Esophagus muscularis mucosa (tissue), 4 donors: ENCODE data around the gene CPXM1. TPM values are rescaled to one million over a fixed set of nuclear protein-coding genes. Genes with fewer than 3 reads are reported as not detected.

Experiments
- DNase-seq: peaks from one replicate; pipeline ENCODE4 v3.0.0-alpha.2; 2017; ENCODE audit errors: extremely low spot score
- H3K27ac ChIP-seq, 4 donors: fragments of 200-600 bp; sonication (generic); replicated peaks in 1 of 4; 1 replicate in 3 of 4; 2 replicates in 1 of 4; pipeline ENCODE4 v1.5.1; 2016 to 2019; ENCODE audit warnings: mild to moderate bottlenecking in 1 of 4
- H3K27me3 ChIP-seq, 4 donors: fragments of 200-600 bp; sonication (generic); one replicate each; pipeline versions ENCODE4 v1.5.1 to v1.6.0; 2016 to 2019
- H3K36me3 ChIP-seq, 4 donors: fragments of 200-600 bp; sonication (generic); one replicate each; pipeline ENCODE4 v1.5.1; 2016 to 2019
- H3K4me1 ChIP-seq, 4 donors: fragments of 200-600 bp; sonication (generic); one replicate each; pipeline ENCODE4 v1.5.1; 2016 to 2019
- H3K4me3 ChIP-seq, 4 donors: fragments of 200-600 bp; sonication (generic); 1 replicate in 2 of 4; 2 replicates in 2 of 4; pipeline ENCODE4 v1.5.1; 2016 to 2019; ENCODE audit warnings: mild to moderate bottlenecking in 4 of 4, moderate library complexity in 1 of 4
- H3K9me3 ChIP-seq, 4 donors: fragments of 200-600 bp; sonication (generic); 1 replicate in 3 of 4; 2 replicates in 1 of 4; pipeline ENCODE4 v1.5.1; 2016 to 2019
- CTCF ChIP-seq, 3 experiments: fragments of 200-600 bp in 2 of 3; fragments of 450-650 bp in 1 of 3; sonication (generic) in 2 of 3; IDR thresholded peaks; one replicate each; pipeline ENCODE4 v1.5.1; 2017 to 2019; ENCODE audit warnings: antibody characterized with exemption in 3 of 3, mild to moderate bottlenecking in 2 of 3, moderate library complexity in 1 of 3
- EP300 ChIP-seq: sonication (generic); formaldehyde crosslinking; IDR thresholded peaks from one replicate; pipeline ENCODE4 v1.6.1; 2017; ENCODE audit warnings: antibody characterized with exemption
- POLR2A ChIP-seq: fragments of 450-650 bp; IDR thresholded peaks from one replicate; pipeline ENCODE4 v1.6.1; 2017; ENCODE audit warnings: antibody characterized with exemption, moderate library complexity, mild to moderate bottlenecking, low read depth
- POLR2AphosphoS5 ChIP-seq, 2 donors: sonication (generic); formaldehyde crosslinking; IDR thresholded peaks; one replicate each; pipeline ENCODE4 v1.6.1; 2017; ENCODE audit warnings: antibody characterized with exemption in 2 of 2
- WGBS: methylation state at CpG from one replicate; pipeline ENCODE4 v1.1.5; 2018; 5-methylcytosine and 5-hydroxymethylcytosine counted together
- intact Hi-C: fragments of 100-400 bp; cut with DNase I; formaldehyde crosslinking; loops from one replicate; pipeline ENCODE4 v1.15.1; 2023
- total RNA-seq, 4 donors: library from RNA; depleted of rRNA; stranded (reverse); fragments of >200 nt; gene quantifications; one replicate each; pipeline versions ENCODE4 v1.1.0 to v1.2.1, GENCODE V29; 2016

CPXM1 gene
- total RNA-seq, 4 donors from 2014 or later = 0.17 to 1.3 (median 0.45) TPM; not detected in 1

DNA sequence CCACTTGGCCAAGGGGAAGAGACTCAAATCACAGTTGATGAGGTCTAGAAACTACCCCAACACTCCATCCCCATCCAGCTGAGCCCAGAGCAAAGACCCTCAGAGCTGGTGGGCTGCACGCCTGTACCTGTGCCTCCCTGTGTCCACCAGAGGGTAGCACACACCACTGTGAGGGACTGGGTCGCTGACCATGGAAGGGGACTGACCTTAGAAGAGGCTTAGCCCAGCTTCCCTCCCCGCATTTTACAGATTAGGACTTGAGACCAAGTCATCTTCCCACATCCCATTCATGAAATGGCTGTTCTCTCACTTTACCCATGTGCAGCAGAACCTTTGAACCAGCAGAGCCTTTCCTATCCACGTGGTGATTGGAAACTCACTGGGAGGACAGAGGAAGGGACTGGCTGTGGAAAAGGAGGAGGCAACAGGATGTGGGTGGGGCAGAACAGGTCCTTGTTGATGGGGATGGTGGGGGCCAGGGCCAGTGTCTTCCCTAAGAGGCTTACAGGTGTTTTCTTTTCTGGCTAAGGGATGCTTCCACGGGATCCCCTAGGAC, 44.3 kb downstream of the CPXM1 start:
- peaks cover 0 to 97% (median 32%) of the 10 kb centered on the region in 4 donors for H3K27me3 ChIP-seq
- 54% methylated on average over 4 of the region's 5 CpGs for WGBS
- H3K36me3 ChIP-seq = peaks cover 0 to 10% (median 0%) of the 10 kb centered on the region in 4 donors
- DNase-seq = no peak
- H3K4me1 ChIP-seq = peaks cover 17 to 25% (median 24%) of the 10 kb centered on the region in 4 donors
- TF ChIP-seq CTCF (IDR thresholded peaks at IDR 0.05) (peak in 1 of 3 experiments; percentile 16), EP300 (no peak)
- no peak overlapping the region for H3K4me3 ChIP-seq
- H3K27ac ChIP-seq = no peak overlapping the region
- H3K9me3 ChIP-seq = no peaks in the 10 kb centered on the region
- intact Hi-C loops = loop anchor here (10.0 kb wide), 1 partner anchor 231 kb away; no protein-coding TSS in a partner anchor

- Histone ChIP-seq H3K27me3 (peaks cover 0 to 99% (median 32%) of the 10 kb centered on the region in 4 donors), H3K36me3 (peaks cover 0 to 10% (median 0%) of the 10 kb centered on the region in 4 donors), H3K9me3 (no peaks in the 10 kb centered on the region), H3K4me1 (peaks cover 20 to 31% (median 30%) of the 10 kb centered on the region in 4 donors), H3K27ac (no peak overlapping the region), H3K4me3 (no peak overlapping the region)
- intact Hi-C loops = loop anchor here (10.0 kb wide), 1 partner anchor 231 kb away; no protein-coding TSS in a partner anchor
- WGBS = 47% methylated on average over 13 of the region's 18 CpGs
- DNase-seq = no peak
- TF ChIP-seq POLR2A (no peak), CTCF (IDR thresholded peaks at IDR 0.05) (no peak), POLR2AphosphoS5 (IDR thresholded peaks at IDR 0.05) (no peak), EP300 (no peak)
These were observed 44.9 kb downstream of the CPXM1 start for GRCh38 chr20:2755451-2756055.

DNA sequence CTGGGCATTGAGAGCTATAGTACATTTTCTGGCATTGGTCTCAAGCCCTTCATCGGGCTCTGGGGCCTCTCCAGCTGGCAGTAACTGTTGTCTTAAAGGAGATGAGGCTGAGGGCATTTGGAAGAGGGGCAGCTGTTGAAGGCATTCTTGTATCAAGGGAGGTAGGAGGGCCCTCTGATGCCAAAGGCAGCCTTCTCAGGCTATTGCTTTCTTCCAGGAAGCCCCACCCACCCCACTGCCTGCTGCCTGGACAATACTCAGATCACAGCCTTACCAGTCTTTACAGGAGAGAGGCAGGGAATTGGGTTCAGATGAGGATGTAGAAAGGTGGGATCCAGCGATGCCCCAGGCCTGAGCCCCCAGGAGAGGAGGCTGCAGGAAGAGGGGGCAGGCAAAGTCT, 46.0 kb downstream of the CPXM1 start:
- WGBS = 78% methylated on average over 1 of the region's 2 CpGs

DNA sequence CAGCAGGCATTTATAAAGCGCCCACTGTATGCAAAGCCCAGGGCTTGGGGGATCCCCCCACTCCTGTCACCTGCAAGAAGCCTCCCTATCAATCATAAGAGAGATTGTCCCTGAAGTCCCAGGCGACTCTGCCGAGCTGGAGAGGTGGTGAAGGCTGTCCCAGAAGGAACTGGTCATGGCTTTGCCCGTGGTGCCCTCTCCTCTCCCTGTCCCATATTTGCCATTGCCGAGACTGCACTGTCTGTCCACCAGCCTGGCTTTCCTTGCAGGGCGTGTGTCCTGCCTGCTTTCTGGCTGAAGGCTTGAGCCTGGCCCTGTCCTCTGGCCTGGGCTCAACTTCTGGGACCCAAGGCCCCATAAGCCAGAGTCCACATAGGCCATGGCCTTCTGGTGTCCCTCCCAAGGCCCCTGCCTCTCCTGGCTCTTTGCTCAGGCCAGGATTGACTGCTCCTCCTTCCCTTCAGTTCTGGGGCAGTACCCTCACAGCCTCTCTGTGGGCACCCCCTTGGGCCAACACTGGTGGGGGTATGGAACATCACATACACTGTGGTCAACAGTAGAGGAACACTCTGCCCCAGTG, 46.9 kb downstream of the CPXM1 start:
- intact Hi-C loops = loop anchor here (5.0 to 10.0 kb wide), 2 partner anchors 61 to 229 kb away; partner anchors contain the start of gene EBF4
- Histone ChIP-seq H3K4me3 (no peak overlapping the region), H3K9me3 (no peaks in the 10 kb centered on the region), H3K27me3 (peaks cover 0 to 93% (median 35%) of the 10 kb centered on the region in 4 donors), H3K4me1 (peaks cover 20 to 40% (median 36%) of the 10 kb centered on the region in 4 donors), H3K27ac (no peak overlapping the region), H3K36me3 (peaks cover 0 to 10% (median 0%) of the 10 kb centered on the region in 4 donors)
- 85% methylated on average over 6 of the region's 6 CpGs for WGBS
- DNase-seq = no peak
- TF ChIP-seq CTCF (IDR thresholded peaks at IDR 0.05) (no peak), POLR2A (no peak), EP300 (no peak), POLR2AphosphoS5 (IDR thresholded peaks at IDR 0.05) (no peak)

More for the DNA sequence above, 46.0 kb downstream of the CPXM1 start:
- Histone ChIP-seq H3K4me1 (peaks cover 20 to 40% (median 36%) of the 10 kb centered on the region in 4 donors), H3K9me3 (no peaks in the 10 kb centered on the region), H3K36me3 (peaks cover 0 to 10% (median 0%) of the 10 kb centered on the region in 4 donors), H3K27ac (no peak overlapping the region), H3K4me3 (no peak overlapping the region), H3K27me3 (peaks cover 0 to 99% (median 35%) of the 10 kb centered on the region in 4 donors)
- intact Hi-C loops = loop anchor here (5.0 to 10.0 kb wide), 2 partner anchors 62 to 230 kb away; partner anchors contain the start of gene EBF4
- DNase-seq = no peak
- TF ChIP-seq CTCF (IDR thresholded peaks at IDR 0.05) (no peak), POLR2AphosphoS5 (IDR thresholded peaks at IDR 0.05) (no peak), EP300 (no peak), POLR2A (no peak)
